Mesenchymal stem cell (in vitro differentiated cells and primary cell): ENCODE measurements around the gene SLC4A1AP.

ENCODE experiments used
- DNase-seq: peaks from one replicate; pipeline ENCODE4 v3.0.0-alpha.2; 2013
- H2AFZ ChIP-seq: one replicate; pipeline ENCODE4 v1.6.1; 2013; ENCODE audit warnings: low read depth, mild to moderate bottlenecking, control low read depth, inconsistent platforms, low read length, moderate library complexity
- H2AK5ac ChIP-seq: 2 replicates; pipeline ENCODE4 v1.6.1; 2013; ENCODE audit warnings: low read length, moderate library complexity, mild to moderate bottlenecking, inconsistent platforms; ENCODE audit not compliant: severe bottlenecking
- H2BK120ac ChIP-seq: one replicate; pipeline ENCODE4 v1.6.1; 2013; ENCODE audit warnings: low read depth, mild to moderate bottlenecking, inconsistent platforms, low read length, moderate library complexity
- H2BK12ac ChIP-seq, 2 experiments: one replicate each; pipeline ENCODE4 v1.6.1; 2013; ENCODE audit warnings: inconsistent platforms in 2 of 2, low read length in 2 of 2, mild to moderate bottlenecking in 2 of 2, moderate library complexity in 2 of 2, control low read depth in 1 of 2
- H2BK15ac ChIP-seq: one replicate; pipeline ENCODE4 v1.6.1; 2013; ENCODE audit warnings: mild to moderate bottlenecking, low read depth, inconsistent platforms; ENCODE audit not compliant: poor library complexity, severe bottlenecking
- H2BK5ac ChIP-seq: 2 replicates; pipeline ENCODE4 v1.6.1; 2013; ENCODE audit warnings: low read depth, mild to moderate bottlenecking, low read length, control low read depth, inconsistent platforms; ENCODE audit not compliant: poor library complexity, severe bottlenecking
- H3K14ac ChIP-seq, 2 experiments: one replicate each; pipeline ENCODE4 v1.6.1; 2013; ENCODE audit warnings: inconsistent platforms in 2 of 2, low read length in 2 of 2, control low read depth in 1 of 2, mild to moderate bottlenecking in 1 of 2, moderate library complexity in 1 of 2
- H3K18ac ChIP-seq, 2 experiments: one replicate each; pipeline ENCODE4 v1.6.1; 2013; ENCODE audit warnings: inconsistent platforms in 2 of 2, low read length in 2 of 2, control low read depth in 1 of 2, low read depth in 1 of 2, mild to moderate bottlenecking in 1 of 2
- H3K23ac ChIP-seq, 2 experiments: one replicate each; pipeline ENCODE4 v1.6.1; 2013; ENCODE audit warnings: inconsistent platforms in 2 of 2, low read length in 2 of 2, mild to moderate bottlenecking in 2 of 2, moderate library complexity in 2 of 2, control low read depth in 1 of 2
- H3K27ac ChIP-seq: 2 replicates; pipeline ENCODE4 v1.5.1; 2013; ENCODE audit warnings: mild to moderate bottlenecking, moderate library complexity, low read length, control low read depth, inconsistent platforms; ENCODE audit not compliant: poor library complexity, severe bottlenecking
- H3K27me3 ChIP-seq, 2 experiments: 2 replicates each; pipeline versions ENCODE4 v1.6.1 to v1.7.0; 2013; ENCODE audit warnings: low read length in 2 of 2, mild to moderate bottlenecking in 2 of 2, moderate library complexity in 2 of 2, control low read depth in 1 of 2, inconsistent platforms in 1 of 2; ENCODE audit not compliant: control insufficient read depth in 1 of 2, insufficient read depth in 1 of 2
- H3K36me3 ChIP-seq, 2 experiments: 2 replicates each; pipeline versions ENCODE4 v1.6.1 to v1.7.0; 2013; ENCODE audit warnings: low read length in 2 of 2, control low read depth in 1 of 2, inconsistent platforms in 1 of 2, low read depth in 1 of 2, mild to moderate bottlenecking in 1 of 2; ENCODE audit not compliant: insufficient read depth in 2 of 2, control insufficient read depth in 1 of 2
- H3K4ac ChIP-seq, 2 experiments: one replicate each; pipeline ENCODE4 v1.6.1; 2013; ENCODE audit warnings: inconsistent platforms in 2 of 2, low read length in 2 of 2, mild to moderate bottlenecking in 2 of 2, moderate library complexity in 2 of 2, control low read depth in 1 of 2, low read depth in 1 of 2
- H3K4me1 ChIP-seq: 2 replicates; pipeline ENCODE4 v1.6.1; 2013; ENCODE audit warnings: low read depth, low read length, control low read depth; ENCODE audit not compliant: control insufficient read depth, insufficient read depth
- H3K4me2 ChIP-seq: 2 replicates; pipeline ENCODE4 v1.6.1; 2013; ENCODE audit warnings: low read length, mild to moderate bottlenecking, inconsistent platforms; ENCODE audit not compliant: poor library complexity, severe bottlenecking
- H3K4me3 ChIP-seq, 2 experiments: 2 replicates each; pipeline versions ENCODE4 v1.5.1 to v1.7.0; 2013; ENCODE audit warnings: low read length in 2 of 2, mild to moderate bottlenecking in 2 of 2, control low read depth in 1 of 2, low read depth in 1 of 2; ENCODE audit not compliant: insufficient read depth in 1 of 2
- H3K79me1 ChIP-seq: replicated peaks from 2 replicates; pipeline ENCODE4 v1.6.1; 2013; ENCODE audit warnings: mild to moderate bottlenecking, control low read depth, low read length, inconsistent platforms; ENCODE audit not compliant: poor library complexity, severe bottlenecking
- H3K9ac ChIP-seq: 2 replicates; pipeline ENCODE4 v1.7.0; 2013; ENCODE audit warnings: mild to moderate bottlenecking, low read length, moderate library complexity
- H3K9me3 ChIP-seq: 2 replicates; pipeline ENCODE4 v1.7.0; 2013; ENCODE audit warnings: mild to moderate bottlenecking, low read length; ENCODE audit not compliant: control insufficient read depth
- H4K8ac ChIP-seq: one replicate; pipeline ENCODE4 v1.6.1; 2013; ENCODE audit warnings: inconsistent platforms, mild to moderate bottlenecking, low read length, moderate library complexity
- H4K91ac ChIP-seq: one replicate; pipeline ENCODE4 v1.6.1; 2013; ENCODE audit warnings: mild to moderate bottlenecking, low read length, inconsistent platforms
- WGBS: methylation state at CpG from one replicate; pipeline ENCODE4 v1.1.7; 2013; ENCODE audit warnings: mixed read lengths; 5-methylcytosine and 5-hydroxymethylcytosine counted together

Gene SLC4A1AP

GRCh38 chr2:27690052-27690451 lies 26.4 kb downstream of the SLC4A1AP start:
- Histone ChIP-seq H3K27ac (no peak overlapping the region), H2BK12ac (no peak overlapping the region), H4K8ac (no peak overlapping the region), H4K91ac (no peak overlapping the region), H3K9ac (no peak overlapping the region), H2BK120ac (no peak overlapping the region), H3K4me2 (no peak overlapping the region), H3K79me1 (no peaks in the 10 kb centered on the region), H3K18ac (no peak overlapping the region), H3K4ac (no peak overlapping the region), H3K36me3 (peaks cover 20 to 75% of the 10 kb centered on the region in 2 experiments), H2AK5ac (no peak overlapping the region), H2AFZ (no peak overlapping the region), H3K4me3 (no peak overlapping the region), H3K9me3 (no peaks in the 10 kb centered on the region), H2BK15ac (no peak overlapping the region), H3K23ac (no peak overlapping the region), H3K14ac (no peak overlapping the region), H3K4me1 (no peaks in the 10 kb centered on the region), H2BK5ac (no peak overlapping the region), H3K27me3 (no peaks in the 10 kb centered on the region)
- DNase-seq: no peak

GRCh38 chr2:27697660-27698059 lies 34.0 kb downstream of the SLC4A1AP start:
- no peak overlapping the region for H2AFZ ChIP-seq
- H3K4me1 ChIP-seq: peaks cover 2% of the 10 kb centered on the region
- no peak overlapping the region for H3K4me3 ChIP-seq
- H2BK120ac ChIP-seq: no peak overlapping the region
- H2BK15ac ChIP-seq: no peak overlapping the region
- no peak overlapping the region for H3K27ac ChIP-seq
- no peak for DNase-seq
- no peak overlapping the region for H3K4ac ChIP-seq
- no peak overlapping the region for H4K8ac ChIP-seq
- 88% methylated on average over 1 of the region's 1 CpG for WGBS
- no peaks in the 10 kb centered on the region for H3K9me3 ChIP-seq
- no peak overlapping the region for H2BK12ac ChIP-seq
- no peak overlapping the region for H3K14ac ChIP-seq
- H3K18ac ChIP-seq: no peak overlapping the region
- H2AK5ac ChIP-seq: no peak overlapping the region
- H3K79me1 ChIP-seq: no peaks in the 10 kb centered on the region
- H3K4me2 ChIP-seq: no peak overlapping the region
- no peak overlapping the region for H3K9ac ChIP-seq
- H2BK5ac ChIP-seq: no peak overlapping the region
- H3K23ac ChIP-seq: no peak overlapping the region
- H3K36me3 ChIP-seq: peaks cover 7 to 50% of the 10 kb centered on the region in 2 experiments
- H3K27me3 ChIP-seq: no peaks in the 10 kb centered on the region
- H4K91ac ChIP-seq: no peak overlapping the region

DNA sequence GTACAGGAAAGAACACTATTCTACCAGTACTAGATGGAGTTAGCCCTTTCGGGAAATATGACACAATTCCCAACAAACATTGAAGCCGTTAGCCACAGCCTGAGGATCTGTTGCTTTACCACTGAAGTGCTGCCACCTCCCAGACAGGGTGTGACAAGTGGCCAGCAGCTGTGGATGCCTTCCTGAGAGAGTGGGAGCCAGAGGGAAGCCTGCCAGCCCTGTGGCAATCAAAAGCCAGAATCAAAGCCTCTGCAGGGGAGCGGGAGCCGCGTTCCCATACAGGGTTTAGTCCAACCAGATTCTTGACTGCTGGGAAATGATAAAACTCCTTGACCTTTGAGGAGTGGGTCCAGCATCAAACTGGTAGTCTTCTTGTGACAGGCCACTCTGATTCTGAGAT lies 38.0 kb downstream of the SLC4A1AP start:
- Histone ChIP-seq H3K27ac (no peak overlapping the region), H3K27me3 (no peaks in the 10 kb centered on the region), H3K14ac (no peak overlapping the region), H3K9me3 (no peaks in the 10 kb centered on the region), H3K4ac (no peak overlapping the region), H2AFZ (no peak overlapping the region), H4K91ac (no peak overlapping the region), H3K79me1 (no peaks in the 10 kb centered on the region), H4K8ac (no peak overlapping the region), H3K9ac (no peak overlapping the region), H3K4me1 (peaks cover 11% of the 10 kb centered on the region), H3K36me3 (peaks cover 0 to 16% of the 10 kb centered on the region in 2 experiments), H2BK15ac (no peak overlapping the region), H2AK5ac (peak overlapping the region; percentile 31), H3K4me3 (no peak overlapping the region), H3K4me2 (no peak overlapping the region), H2BK120ac (no peak overlapping the region), H2BK5ac (no peak overlapping the region), H2BK12ac (no peak overlapping the region), H3K23ac (no peak overlapping the region), H3K18ac (no peak overlapping the region)
- DNase-seq: no peak
- 84% methylated on average over 5 of the region's 5 CpGs for WGBS

GRCh38 chr2:27702302-27702701 lies 38.6 kb downstream of the SLC4A1AP start:
- no peak overlapping the region for H2BK15ac ChIP-seq
- no peak overlapping the region for H3K4ac ChIP-seq
- no peak overlapping the region for H2BK5ac ChIP-seq
- H2AFZ ChIP-seq: no peak overlapping the region
- H3K9ac ChIP-seq: no peak overlapping the region
- no peak overlapping the region for H3K14ac ChIP-seq
- no peak for DNase-seq
- no peak overlapping the region for H3K4me2 ChIP-seq
- no peak overlapping the region for H4K91ac ChIP-seq
- peak overlapping the region; percentile 89 for H2AK5ac ChIP-seq
- H3K18ac ChIP-seq: no peak overlapping the region
- H3K23ac ChIP-seq: no peak overlapping the region
- H3K27me3 ChIP-seq: no peaks in the 10 kb centered on the region
- H4K8ac ChIP-seq: no peak overlapping the region
- no peak overlapping the region for H2BK12ac ChIP-seq
- no peak overlapping the region for H2BK120ac ChIP-seq
- no peak overlapping the region for H3K4me3 ChIP-seq
- 96% methylated on average over 1 of the region's 1 CpG for WGBS
- no peaks in the 10 kb centered on the region for H3K9me3 ChIP-seq
- peaks cover 11% of the 10 kb centered on the region for H3K4me1 ChIP-seq
- peaks cover 0 to 11% of the 10 kb centered on the region in 2 experiments for H3K36me3 ChIP-seq
- no peaks in the 10 kb centered on the region for H3K79me1 ChIP-seq
- no peak overlapping the region for H3K27ac ChIP-seq
